ENCODE data around the gene POMT1. TPM values are rescaled to one million over a fixed set of nuclear protein-coding genes. Genes with fewer than 3 reads are reported as not detected.

Gene POMT1
- total RNA-seq, 1 experiment from 2014 or later, result 39.6 TPM

DNA sequence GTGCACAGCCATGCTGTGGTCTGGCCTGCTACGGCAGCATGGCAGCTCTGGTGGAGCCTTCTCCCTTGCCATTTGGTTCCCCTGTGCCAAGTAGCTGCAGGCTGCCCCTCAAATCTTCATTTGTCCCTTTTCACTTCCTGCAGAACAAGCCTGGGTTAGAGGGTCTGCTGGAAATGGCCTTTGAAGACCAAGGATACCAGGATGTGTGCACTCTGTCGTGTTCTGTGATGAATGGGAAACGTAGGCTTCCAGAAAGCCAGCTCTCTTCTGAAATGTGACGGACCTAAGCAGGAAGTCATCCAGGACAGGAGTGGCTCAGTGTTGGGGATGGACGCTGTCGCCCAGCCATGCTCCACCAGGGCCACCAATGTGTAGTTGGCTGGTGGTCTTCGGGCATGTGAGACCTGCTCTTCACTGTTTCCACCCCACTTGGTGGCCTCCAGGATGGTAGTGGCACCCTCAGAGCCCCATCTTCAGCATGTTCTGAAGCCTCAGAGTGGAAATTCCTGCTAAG lies 3.4 kb upstream of the POMT1 start:
- TF ChIP-seq, protein P1, sequence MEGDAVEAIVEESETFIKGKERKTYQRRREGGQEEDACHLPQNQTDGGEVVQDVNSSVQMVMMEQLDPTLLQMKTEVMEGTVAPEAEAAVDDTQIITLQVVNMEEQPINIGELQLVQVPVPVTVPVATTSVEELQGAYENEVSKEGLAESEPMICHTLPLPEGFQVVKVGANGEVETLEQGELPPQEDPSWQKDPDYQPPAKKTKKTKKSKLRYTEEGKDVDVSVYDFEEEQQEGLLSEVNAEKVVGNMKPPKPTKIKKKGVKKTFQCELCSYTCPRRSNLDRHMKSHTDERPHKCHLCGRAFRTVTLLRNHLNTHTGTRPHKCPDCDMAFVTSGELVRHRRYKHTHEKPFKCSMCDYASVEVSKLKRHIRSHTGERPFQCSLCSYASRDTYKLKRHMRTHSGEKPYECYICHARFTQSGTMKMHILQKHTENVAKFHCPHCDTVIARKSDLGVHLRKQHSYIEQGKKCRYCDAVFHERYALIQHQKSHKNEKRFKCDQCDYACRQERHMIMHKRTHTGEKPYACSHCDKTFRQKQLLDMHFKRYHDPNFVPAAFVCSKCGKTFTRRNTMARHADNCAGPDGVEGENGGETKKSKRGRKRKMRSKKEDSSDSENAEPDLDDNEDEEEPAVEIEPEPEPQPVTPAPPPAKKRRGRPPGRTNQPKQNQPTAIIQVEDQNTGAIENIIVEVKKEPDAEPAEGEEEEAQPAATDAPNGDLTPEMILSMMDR (conservative IDR thresholded peaks at IDR 0.05; ENCODE audit: low read depth, low read length), result no peak
- TF ChIP-seq EZH2 (IDR thresholded peaks at IDR 0.05; ENCODE audit: borderline replicate concordance, low read depth, low read length, poor library complexity, severe bottlenecking), result no peak
- DNase-seq (ENCODE audit: low spot score), result no peak
- POLR2A ChIA-PET (ENCODE audit: low non-redundant PET), result no interaction called here
- Histone ChIP-seq H3K9me3 (ENCODE audit: low read depth, low read length, poor library complexity, severe bottlenecking) (no peaks in the 10 kb centered on the region), H3K27ac (ENCODE audit: low read depth, low read length, poor library complexity, severe bottlenecking) (no peak overlapping the region), H3K36me3 (ENCODE audit: insufficient read depth, low read length, poor library complexity, severe bottlenecking) (peaks cover 59% of the 10 kb centered on the region), H3K27me3 (replicated peaks; ENCODE audit: insufficient read depth, low read depth, low read length, poor library complexity) (no peaks in the 10 kb centered on the region), H3K4me1 (ENCODE audit: insufficient read depth, low read length, poor library complexity, severe bottlenecking) (peaks cover 5% of the 10 kb centered on the region), H3K4me3 (ENCODE audit: low read depth, low read length, poor library complexity, severe bottlenecking) (no peak overlapping the region)
- BruUV-seq (replicated peaks), result no TSS peak
- intact Hi-C loops (cut with micrococcal nuclease; ENCODE audit: unreplicated experiment), result no loop called here
- CTCF ChIA-PET, result interaction anchor here (1.0 kb wide), 1 partner anchor 22 kb away, joined by 3 read pairs; no protein-coding TSS in a partner anchor

DNA sequence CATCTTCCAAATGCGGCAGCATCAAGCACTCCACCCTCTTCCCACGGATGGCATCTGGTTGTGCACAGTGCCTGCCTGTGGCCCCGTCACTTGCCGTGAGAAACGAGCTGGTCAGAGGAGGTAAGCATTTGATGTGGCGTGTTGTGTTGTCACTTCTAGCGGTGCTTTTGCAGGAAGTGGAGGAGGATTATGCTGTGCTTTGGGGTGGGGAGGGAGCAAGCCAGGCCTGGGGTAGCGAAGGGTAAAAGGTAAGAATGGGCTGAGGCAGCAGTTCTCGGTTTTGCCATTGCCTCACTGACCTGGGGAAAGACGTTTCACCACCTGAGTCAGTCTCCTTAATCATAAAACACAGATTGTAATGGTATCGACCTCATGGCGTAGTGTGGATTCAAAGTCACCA lies 2.3 kb upstream of the POMT1 start:
- Histone ChIP-seq H3K27ac (ENCODE audit: low read depth, low read length, poor library complexity, severe bottlenecking) (no peak overlapping the region), H3K36me3 (ENCODE audit: insufficient read depth, low read length, poor library complexity, severe bottlenecking) (peaks cover 49% of the 10 kb centered on the region), H3K9me3 (ENCODE audit: low read depth, low read length, poor library complexity, severe bottlenecking) (no peaks in the 10 kb centered on the region), H3K4me1 (ENCODE audit: insufficient read depth, low read length, poor library complexity, severe bottlenecking) (peaks cover 5% of the 10 kb centered on the region), H3K4me3 (ENCODE audit: low read depth, low read length, poor library complexity, severe bottlenecking) (no peak overlapping the region), H3K27me3 (replicated peaks; ENCODE audit: insufficient read depth, low read depth, low read length, poor library complexity) (no peaks in the 10 kb centered on the region)
- intact Hi-C loops (cut with micrococcal nuclease; ENCODE audit: unreplicated experiment), result loop anchor here (10.0 kb wide), 1 partner anchor 244 kb away; the partner anchor contains the start of gene RAPGEF1
- ChIA-PET POLR2A (ENCODE audit: low non-redundant PET) (interaction anchor here (0.5 kb wide), 1 partner anchor 51 kb away, joined by 3 read pairs; no protein-coding TSS in a partner anchor), CTCF (interaction anchor here (1.0 kb wide), 1 partner anchor 23 kb away, joined by 3 read pairs; no protein-coding TSS in a partner anchor)
- TF ChIP-seq, protein P1 (conservative IDR thresholded peaks at IDR 0.05; ENCODE audit: low read depth, low read length), result no peak
- TF ChIP-seq EZH2 (IDR thresholded peaks at IDR 0.05; ENCODE audit: borderline replicate concordance, low read depth, low read length, poor library complexity, severe bottlenecking), result no peak
- no peak for DNase-seq (ENCODE audit: low spot score)
- BruUV-seq (replicated peaks), result no TSS peak

DNA sequence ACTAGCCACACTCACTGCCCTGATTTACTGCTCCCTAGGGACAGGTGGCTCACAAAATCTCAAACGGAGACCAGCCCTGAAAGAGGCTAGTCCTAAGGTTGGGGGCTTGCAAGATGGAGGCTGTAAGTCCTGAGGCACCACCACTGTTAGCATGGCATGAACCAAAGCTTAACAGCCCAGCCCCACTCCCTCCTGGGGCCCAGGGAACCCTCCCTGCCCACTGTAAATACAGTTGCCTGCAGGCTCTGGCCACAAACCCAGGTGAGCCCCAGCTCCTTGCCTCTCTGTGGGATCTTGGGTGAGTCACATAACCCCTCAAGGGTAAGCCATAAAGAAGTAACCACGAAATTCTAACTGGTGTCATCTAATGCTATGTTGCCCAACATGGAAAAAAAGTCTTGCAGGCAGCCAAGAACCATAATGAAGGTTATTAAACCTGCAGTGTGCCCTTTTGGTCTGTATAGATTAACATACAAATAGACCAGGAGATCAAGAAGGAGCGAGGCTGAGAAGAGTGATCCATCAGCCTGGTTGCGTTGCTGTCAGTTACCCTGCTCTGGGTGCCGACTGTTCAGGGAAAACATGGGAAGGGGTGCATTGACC lies 1.7 kb upstream of the POMT1 start:
- no peaks in the 10 kb centered on the region for H3K9me3 ChIP-seq (ENCODE audit: low read depth, low read length, poor library complexity, severe bottlenecking)
- intact Hi-C loops (cut with micrococcal nuclease; ENCODE audit: unreplicated experiment), result loop anchor here (10.0 kb wide), 1 partner anchor 244 kb away; the partner anchor contains the start of gene RAPGEF1
- CTCF ChIA-PET, result no interaction called here
- BruUV-seq (replicated peaks), result no TSS peak
- H3K4me1 ChIP-seq (ENCODE audit: insufficient read depth, low read length, poor library complexity, severe bottlenecking), result peaks cover 5% of the 10 kb centered on the region
- TF ChIP-seq EZH2 (IDR thresholded peaks at IDR 0.05; ENCODE audit: borderline replicate concordance, low read depth, low read length, poor library complexity, severe bottlenecking), result no peak
- TF ChIP-seq, protein P1 (conservative IDR thresholded peaks at IDR 0.05; ENCODE audit: low read depth, low read length), result no peak
- H3K4me3 ChIP-seq (ENCODE audit: low read depth, low read length, poor library complexity, severe bottlenecking), result no peak overlapping the region
- peak; percentile 22 for DNase-seq (ENCODE audit: low spot score)
- POLR2A ChIA-PET (ENCODE audit: low non-redundant PET), result interaction anchor here (0.5 kb wide), 1 partner anchor 51 kb away, joined by 3 read pairs; no protein-coding TSS in a partner anchor
- no peaks in the 10 kb centered on the region for H3K27me3 ChIP-seq (replicated peaks; ENCODE audit: insufficient read depth, low read depth, low read length, poor library complexity)
- peaks cover 42% of the 10 kb centered on the region for H3K36me3 ChIP-seq (ENCODE audit: insufficient read depth, low read length, poor library complexity, severe bottlenecking)
- no peak overlapping the region for H3K27ac ChIP-seq (ENCODE audit: low read depth, low read length, poor library complexity, severe bottlenecking)

Data from A673 (cell line).